SK-MEL-5 (cell line): ENCODE data around the gene UGCG. TPM values are rescaled to one million over a fixed set of nuclear protein-coding genes. Genes with fewer than 3 reads are reported as not detected.
A peak's percentile ranks its signal among the peaks of the same experiment; 100 is the strongest.
"Not testable (repeated sequence)": the region's sequence is repeated elsewhere in the genome, so short reads cannot be mapped to it uniquely, and the experiment has no call there.

Experiments used
- DNase-seq: peaks from one replicate; pipeline ENCODE4 v3.0.0-alpha.2; 2016; ENCODE audit warnings: low read depth, low spot score
- in situ Hi-C: cut with HindIII; loops from 2 replicates; pipeline ENCODE4 v1.10.0; 2016; ENCODE audit warnings: low sequenced_read_pairs, high pct_unique_total_duplicates, low pct_unique_long_range_greater_than_20kb
- polyA plus RNA-seq, 2 experiments: library from polyadenylated mRNA; depleted of rRNA; stranded (reverse); fragments of >200 nt; gene quantifications; 2 replicates each; pipeline ENCODE4 v1.2.3, GENCODE V29; 2015
- total RNA-seq: library from RNA; depleted of rRNA; stranded (reverse); fragments of >200 nt; shearing (Covaris generic); gene quantifications from 2 replicates; pipeline ENCODE4 v1.2.3, GENCODE V29; 2014; rRNA removed

Gene UGCG
- 288 and 329 TPM in 2 replicates for total RNA-seq
- polyA plus RNA-seq (2015; cell fraction: cytosol; rRNA removed), result 118 and 145 TPM in 2 replicates
- polyA plus RNA-seq (2015; cell fraction: nucleus; rRNA removed), result 198 and 207 TPM in 2 replicates

GRCh38 chr9:111895996-111896941 is at the start of gene UGCG:
UGCG (plus strand) TSS chr9:111896814; CDS start chr9:111897216, 402 bp downstream.
- DNase-seq, result peak; percentile 88
- in situ Hi-C loops, result no loop called here

DNA sequence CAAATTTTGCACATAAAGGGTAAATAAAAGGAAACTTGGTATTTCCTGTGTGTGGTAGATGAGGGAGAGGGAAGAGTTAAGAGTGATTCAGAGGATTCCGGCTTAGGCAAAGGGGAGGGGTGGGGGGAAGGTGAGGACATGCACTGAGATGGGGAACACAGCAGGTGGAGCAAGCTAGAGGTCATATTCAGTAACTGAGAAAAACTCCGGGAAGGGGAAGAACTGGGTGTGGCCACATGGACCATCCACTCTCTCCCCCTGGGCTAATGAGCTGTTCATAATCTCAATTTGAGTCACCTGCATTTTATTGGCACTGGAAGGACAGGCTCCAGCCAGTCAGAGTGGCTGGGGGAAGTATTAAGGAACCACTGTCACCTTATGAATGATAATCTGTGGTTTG is 45.1 kb upstream of the UGCG start:
- DNase-seq, result no peak
- in situ Hi-C loops, result no loop called here

- DNase-seq, result no peak
- in situ Hi-C loops, result no loop called here
Measured at GRCh38 chr9:111852291-111852690, 44.3 kb upstream of the UGCG start.

DNA sequence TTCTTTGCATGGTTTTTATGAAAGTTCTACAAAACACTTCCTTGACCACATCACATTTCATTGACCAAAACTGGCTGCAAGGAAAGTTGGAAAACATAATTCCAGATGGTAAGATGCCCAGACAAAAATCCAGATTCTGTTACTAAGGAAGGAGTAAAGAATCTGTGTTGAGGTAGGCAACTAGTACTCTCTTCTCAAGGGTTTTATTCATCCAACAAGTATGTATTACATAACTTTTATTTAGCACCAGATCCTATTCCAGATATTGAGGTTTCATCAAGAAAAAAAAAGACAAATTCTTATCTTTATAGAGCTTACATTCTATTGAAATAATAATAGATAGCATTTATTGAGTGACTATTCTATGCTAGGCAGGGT is 43.2 kb upstream of the UGCG start:
- DNase-seq, result no peak
- in situ Hi-C loops, result no loop called here

- in situ Hi-C loops, result no loop called here
Measured at GRCh38 chr9:111854799-111855198, 41.8 kb upstream of the UGCG start.

DNA sequence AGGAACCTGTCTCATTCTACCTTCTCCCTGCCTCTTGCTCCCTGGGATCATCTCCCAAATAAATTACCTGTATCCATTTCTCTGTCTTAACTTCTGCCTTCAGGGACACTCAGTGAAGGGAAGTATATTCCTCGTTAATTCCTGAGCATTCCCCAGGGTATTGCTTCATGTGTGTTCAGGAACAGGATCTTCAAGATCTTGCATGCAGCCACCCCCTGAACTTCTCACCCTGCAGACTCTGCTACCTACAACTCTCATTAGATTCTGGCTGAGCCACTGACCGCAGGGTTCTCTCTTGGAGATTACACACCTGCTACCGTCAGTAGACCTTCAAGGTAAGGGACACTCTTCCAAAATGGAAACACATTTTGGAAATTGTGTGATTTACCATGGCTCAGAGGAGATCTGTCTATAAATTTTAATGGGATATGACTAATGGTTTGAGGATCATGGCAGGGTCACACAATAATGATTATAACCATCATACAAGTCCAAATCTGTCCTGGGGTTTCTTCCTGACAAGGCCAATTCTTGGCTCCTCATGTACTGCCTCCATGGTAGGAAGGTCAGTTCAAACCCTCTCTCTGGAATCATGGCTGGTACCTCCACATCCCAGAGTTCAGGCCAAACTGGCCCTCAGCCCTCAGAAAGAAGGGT is 38.9 kb upstream of the UGCG start:
- in situ Hi-C loops, result no loop called here

More at GRCh38 chr9:111854799-111855198, 41.8 kb upstream of the UGCG start:
- no peak for DNase-seq

DNA sequence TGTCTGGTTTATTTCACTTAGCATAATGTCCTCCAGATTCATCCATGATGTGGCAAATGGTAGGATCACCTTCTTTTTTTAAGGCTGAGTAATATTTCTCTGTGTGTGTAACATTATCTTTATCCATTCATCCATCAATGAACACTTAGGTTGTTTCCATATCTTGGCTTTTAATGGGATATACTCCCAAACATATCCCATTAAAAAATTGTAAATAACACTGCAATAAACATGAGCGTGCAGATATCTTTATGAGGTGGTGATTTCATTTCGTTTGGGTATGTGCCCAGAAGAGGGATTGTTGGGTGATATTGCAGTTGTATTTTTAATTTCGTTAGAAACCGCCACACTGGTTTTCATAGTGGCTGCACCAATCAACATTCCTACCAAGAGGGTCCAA is 36.2 kb upstream of the UGCG start:
- in situ Hi-C loops, result no loop called here
- DNase-seq, result no peak

More for the DNA sequence above, 38.9 kb upstream of the UGCG start:
- no peak for DNase-seq

DNA sequence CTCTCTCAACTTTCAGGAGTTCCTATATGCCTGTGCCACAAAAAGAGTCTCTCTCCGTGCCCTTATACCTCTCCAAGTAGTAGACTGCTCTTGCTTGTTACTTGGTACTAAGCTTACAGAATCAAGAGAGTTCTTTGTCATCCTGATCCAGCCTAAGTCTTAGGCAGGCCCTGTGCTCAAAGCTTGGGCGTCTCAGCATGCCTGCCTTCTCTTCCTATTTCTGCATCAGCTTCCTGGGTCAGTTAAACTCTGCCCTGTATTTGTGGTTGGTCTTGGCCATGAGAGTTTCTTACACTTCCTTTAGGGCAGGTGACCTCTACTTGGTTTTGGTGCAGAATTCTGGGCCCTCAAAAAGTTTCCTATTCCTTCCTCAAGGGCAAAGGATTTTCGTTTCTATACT is 33.0 kb upstream of the UGCG start:
- in situ Hi-C loops, result no loop called here
- no peak for DNase-seq

- in situ Hi-C loops, result no loop called here
- DNase-seq, result peak; percentile 53
Measured at GRCh38 chr9:111866976-111867375, 29.6 kb upstream of the UGCG start.

GRCh38 chr9:111868475-111868874 is 28.1 kb upstream of the UGCG start:
- no peak for DNase-seq
- in situ Hi-C loops, result no loop called here

GRCh38 chr9:111870774-111871498 is 25.7 kb upstream of the UGCG start:
- in situ Hi-C loops, result no loop called here
- no peak for DNase-seq

- DNase-seq, result no peak
- in situ Hi-C loops, result no loop called here
Measured at GRCh38 chr9:111871499-111871855, 25.1 kb upstream of the UGCG start.

- in situ Hi-C loops, result no loop called here
- no peak for DNase-seq
Measured at GRCh38 chr9:111872886-111873285, 23.7 kb upstream of the UGCG start.

- no peak for DNase-seq
- in situ Hi-C loops, result no loop called here
Measured at GRCh38 chr9:111873901-111874300, 22.7 kb upstream of the UGCG start.

DNA sequence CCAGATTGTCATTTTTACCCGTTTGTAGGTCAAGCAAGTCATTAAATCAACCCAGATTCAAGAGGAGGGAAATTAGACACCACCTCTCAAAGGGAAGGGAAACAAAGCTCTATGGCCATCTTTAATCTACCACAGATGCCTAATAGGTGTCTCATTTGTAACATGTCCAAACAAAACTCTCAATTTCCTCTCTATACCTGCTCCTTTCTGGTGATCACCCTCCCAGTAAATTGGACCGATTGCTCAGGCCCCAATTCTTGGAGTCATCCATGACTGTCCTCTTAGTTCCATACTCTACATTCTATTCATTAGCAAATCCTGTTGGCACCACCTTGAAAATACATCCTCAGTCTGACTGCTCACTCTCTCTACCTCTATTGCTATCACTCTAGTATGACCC is 22.1 kb upstream of the UGCG start:
- DNase-seq, result no peak
- in situ Hi-C loops, result no loop called here

DNA sequence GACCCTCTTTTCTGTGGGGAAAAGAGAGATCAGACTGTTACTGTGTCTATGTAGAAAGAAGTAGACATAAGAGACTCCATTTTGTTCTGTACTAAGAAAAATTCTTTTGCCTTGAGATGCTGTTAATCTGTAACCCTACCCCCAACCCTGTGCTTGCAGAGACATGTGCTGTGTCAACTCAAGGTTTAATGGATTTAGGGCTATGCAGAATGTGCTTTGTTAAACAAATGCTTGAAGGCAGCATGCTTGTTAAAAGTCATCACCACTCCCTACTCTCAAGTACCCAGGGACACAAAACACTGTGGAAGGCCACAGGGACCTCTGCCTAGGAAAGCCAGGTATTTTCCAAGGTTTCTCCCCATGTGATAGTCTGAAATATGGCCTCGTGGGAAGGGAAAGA is 21.3 kb upstream of the UGCG start:
- in situ Hi-C loops, DNase-seq: not testable (repeated sequence)

GRCh38 chr9:111875691-111876090 is 20.9 kb upstream of the UGCG start:
- in situ Hi-C loops, DNase-seq: not testable (repeated sequence)

- in situ Hi-C loops, result no loop called here
- no peak for DNase-seq
Measured at GRCh38 chr9:111876179-111876578, 20.4 kb upstream of the UGCG start.
